DND-41 (cell line): ENCODE data around the gene MBD6.

Experiments used
- ATAC-seq: fragments of 200-7000 bp; cut with Tn5 transposase; 3 replicates; pipeline ENCODE4 v1.9.1; 2021; ENCODE audit warnings: low read depth; ENCODE audit not compliant: insufficient read depth
- DNase-seq: peaks from one replicate; pipeline ENCODE4 v3.0.0-alpha.2; 2020
- H2AFZ ChIP-seq: 2 replicates; pipeline ENCODE4 v1.6.0; 2012; ENCODE audit warnings: low read depth, low read length
- H3K27ac ChIP-seq: 2 replicates; pipeline ENCODE4 v1.5.1; 2012; ENCODE audit warnings: low read length, inconsistent platforms
- H3K27me3 ChIP-seq: fragments of 200-600 bp; sonication (generic); 2 replicates; pipeline ENCODE4 v1.6.0; 2012; ENCODE audit warnings: low read length, mild to moderate bottlenecking, inconsistent platforms; ENCODE audit not compliant: insufficient read depth, poor library complexity
- H3K36me3 ChIP-seq: 2 replicates; pipeline ENCODE4 v1.5.1; 2012; ENCODE audit warnings: low read length, inconsistent platforms; ENCODE audit not compliant: insufficient read depth
- H3K4me1 ChIP-seq: 2 replicates; pipeline ENCODE4 v1.5.1; 2012; ENCODE audit warnings: mild to moderate bottlenecking, low read length; ENCODE audit not compliant: insufficient read depth
- H3K4me2 ChIP-seq: 2 replicates; pipeline ENCODE4 v1.6.0; 2012; ENCODE audit warnings: mild to moderate bottlenecking, moderate library complexity, low read length, inconsistent platforms; ENCODE audit not compliant: insufficient read depth
- H3K4me3 ChIP-seq, 2 experiments: fragments of 200-600 bp in 1 of 2; shearing (Covaris generic) in 1 of 2; 2 replicates each; pipeline ENCODE4 v1.5.1; 2012 to 2016; ENCODE audit warnings: inconsistent platforms in 2 of 2, low read length in 2 of 2, mild to moderate bottlenecking in 2 of 2, low read depth in 1 of 2, moderate library complexity in 1 of 2
- H3K79me2 ChIP-seq: 2 replicates; pipeline ENCODE4 v1.6.0; 2012; ENCODE audit warnings: low read length, inconsistent platforms; ENCODE audit not compliant: insufficient read depth
- H3K9ac ChIP-seq: 2 replicates; pipeline ENCODE4 v1.6.0; 2012; ENCODE audit warnings: low read depth, mild to moderate bottlenecking, inconsistent platforms, low read length, moderate library complexity
- H3K9me3 ChIP-seq: 2 replicates; pipeline ENCODE4 v1.5.1; 2012; ENCODE audit warnings: low read length, moderate library complexity, mild to moderate bottlenecking, inconsistent platforms; ENCODE audit not compliant: insufficient read depth, severe bottlenecking
- H4K20me1 ChIP-seq: 2 replicates; pipeline ENCODE4 v1.6.0; 2012; ENCODE audit warnings: low read length; ENCODE audit not compliant: insufficient read depth
- CTCF ChIP-seq: IDR thresholded peaks from 2 replicates; pipeline ENCODE4 v1.5.1; 2012; ENCODE audit warnings: borderline replicate concordance, low read length, moderate library complexity, mild to moderate bottlenecking; ENCODE audit not compliant: poor library complexity, severe bottlenecking; ENCODE audit errors: extremely low read depth
- EZH2 ChIP-seq: IDR thresholded peaks from 3 replicates; pipeline ENCODE4 v1.6.1; 2012; ENCODE audit warnings: borderline replicate concordance, low read depth, mild to moderate bottlenecking, moderate library complexity, low read length, inconsistent platforms; ENCODE audit not compliant: severe bottlenecking

MBD6 gene

GRCh38 chr12:57514720-57515407, 7.8 kb upstream of the MBD6 start:
- H3K4me1 ChIP-seq, result peaks cover 27% of the 10 kb centered on the region
- ATAC-seq (no peak), DNase-seq (no peak)
- TF ChIP-seq EZH2, result no peak
- TF ChIP-seq CTCF, result no peak
- H3K36me3 ChIP-seq, result peaks cover 96% of the 10 kb centered on the region
- no peak overlapping the region; the same call in 1 of the 2 replicates for H3K27ac ChIP-seq
- H2AFZ ChIP-seq, result no peak overlapping the region
- peaks cover 52% of the 10 kb centered on the region for H3K79me2 ChIP-seq
- H3K9me3 ChIP-seq, result no peaks in the 10 kb centered on the region
- no peak overlapping the region for H3K4me3 ChIP-seq
- H3K9ac ChIP-seq, result no peak overlapping the region
- peaks cover 60% of the 10 kb centered on the region for H4K20me1 ChIP-seq
- H3K4me2 ChIP-seq, result no peak overlapping the region
- no peaks in the 10 kb centered on the region for H3K27me3 ChIP-seq

DNA sequence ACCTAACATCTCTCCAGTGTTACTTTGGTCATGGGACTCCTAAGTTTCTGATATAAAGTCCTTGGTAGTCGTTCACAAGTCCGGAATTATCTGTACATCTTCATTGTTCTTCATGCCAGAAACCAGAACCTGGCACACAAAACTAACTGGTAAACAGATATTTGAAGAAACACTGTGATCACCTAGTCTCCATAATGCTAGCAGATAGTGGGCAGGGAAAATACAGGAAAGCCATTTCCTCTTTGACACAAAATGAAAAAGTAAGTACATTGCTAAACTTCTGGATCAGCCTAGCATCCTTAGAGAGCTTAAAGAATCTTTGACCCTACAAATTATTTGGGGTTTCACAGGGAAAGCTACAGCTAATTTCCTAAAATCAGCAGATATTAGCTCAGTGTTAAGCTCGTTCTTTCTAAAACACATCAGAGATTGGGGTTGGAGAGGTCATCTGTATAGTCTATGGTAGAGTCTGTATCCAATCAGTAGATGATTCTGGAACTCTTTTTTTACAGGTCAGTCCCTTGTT, 7.2 kb upstream of the MBD6 start:
- DNase-seq, result no peak
- Histone ChIP-seq H2AFZ (no peak overlapping the region), H3K79me2 (peaks cover 54% of the 10 kb centered on the region), H3K4me2 (no peak overlapping the region), H3K9me3 (no peaks in the 10 kb centered on the region), H3K36me3 (peaks cover 95% of the 10 kb centered on the region), H3K4me1 (peaks cover 27% of the 10 kb centered on the region), H4K20me1 (peaks cover 59% of the 10 kb centered on the region), H3K4me3 (no peak overlapping the region), H3K9ac (no peak overlapping the region), H3K27me3 (no peaks in the 10 kb centered on the region), H3K27ac (no peak overlapping the region; the same call in 1 of the 2 replicates)
- no peak for TF ChIP-seq CTCF
- TF ChIP-seq EZH2, result no peak
- no peak for ATAC-seq

- Histone ChIP-seq H3K4me2 (no peak overlapping the region), H4K20me1 (peaks cover 59% of the 10 kb centered on the region)
Observed at GRCh38 chr12:57515934-57516541, 6.6 kb upstream of the MBD6 start.

More at GRCh38 chr12:57515934-57516541, 6.6 kb upstream of the MBD6 start:
- no peak for DNase-seq
- no peaks in the 10 kb centered on the region for H3K27me3 ChIP-seq
- ATAC-seq, result no peak
- H3K79me2 ChIP-seq, result peaks cover 52% of the 10 kb centered on the region
- no peak overlapping the region for H3K4me3 ChIP-seq
- no peak overlapping the region for H2AFZ ChIP-seq
- H3K9ac ChIP-seq, result no peak overlapping the region
- TF ChIP-seq EZH2 (no peak), CTCF (no peak)
- H3K9me3 ChIP-seq, result no peaks in the 10 kb centered on the region
- H3K27ac ChIP-seq, result 0 out of 2 replicates have a peak overlapping the region, but pooled peaks have one; percentile 16
- H3K4me1 ChIP-seq, result peaks cover 30% of the 10 kb centered on the region
- H3K36me3 ChIP-seq, result peaks cover 89% of the 10 kb centered on the region
